Astrocyte of the cerebellum (primary cell): ENCODE measurements around the gene SLC27A5.

Source experiments
- DNase-seq: peaks from one replicate; pipeline ENCODE4 v3.0.0-alpha.2; 2011; ENCODE audit warnings: low read depth
- H3K4me3 ChIP-seq: 2 replicates; pipeline ENCODE4 v1.5.1; 2011; ENCODE audit warnings: mild to moderate bottlenecking, low read depth, low read length, moderate library complexity
- in situ Hi-C: cut with HindIII; loops from 2 replicates; pipeline ENCODE4 v1.10.0; 2017; ENCODE audit warnings: low sequenced_read_pairs
- TF ChIP-seq, protein P1 (sequence below): IDR thresholded peaks from 2 replicates; pipeline ENCODE4 v1.5.1; 2012; ENCODE audit warnings: low read length, low read depth, moderate library complexity, mild to moderate bottlenecking; ENCODE audit errors: missing control alignments

SLC27A5 gene, protein sequence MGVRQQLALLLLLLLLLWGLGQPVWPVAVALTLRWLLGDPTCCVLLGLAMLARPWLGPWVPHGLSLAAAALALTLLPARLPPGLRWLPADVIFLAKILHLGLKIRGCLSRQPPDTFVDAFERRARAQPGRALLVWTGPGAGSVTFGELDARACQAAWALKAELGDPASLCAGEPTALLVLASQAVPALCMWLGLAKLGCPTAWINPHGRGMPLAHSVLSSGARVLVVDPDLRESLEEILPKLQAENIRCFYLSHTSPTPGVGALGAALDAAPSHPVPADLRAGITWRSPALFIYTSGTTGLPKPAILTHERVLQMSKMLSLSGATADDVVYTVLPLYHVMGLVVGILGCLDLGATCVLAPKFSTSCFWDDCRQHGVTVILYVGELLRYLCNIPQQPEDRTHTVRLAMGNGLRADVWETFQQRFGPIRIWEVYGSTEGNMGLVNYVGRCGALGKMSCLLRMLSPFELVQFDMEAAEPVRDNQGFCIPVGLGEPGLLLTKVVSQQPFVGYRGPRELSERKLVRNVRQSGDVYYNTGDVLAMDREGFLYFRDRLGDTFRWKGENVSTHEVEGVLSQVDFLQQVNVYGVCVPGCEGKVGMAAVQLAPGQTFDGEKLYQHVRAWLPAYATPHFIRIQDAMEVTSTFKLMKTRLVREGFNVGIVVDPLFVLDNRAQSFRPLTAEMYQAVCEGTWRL

DNA sequence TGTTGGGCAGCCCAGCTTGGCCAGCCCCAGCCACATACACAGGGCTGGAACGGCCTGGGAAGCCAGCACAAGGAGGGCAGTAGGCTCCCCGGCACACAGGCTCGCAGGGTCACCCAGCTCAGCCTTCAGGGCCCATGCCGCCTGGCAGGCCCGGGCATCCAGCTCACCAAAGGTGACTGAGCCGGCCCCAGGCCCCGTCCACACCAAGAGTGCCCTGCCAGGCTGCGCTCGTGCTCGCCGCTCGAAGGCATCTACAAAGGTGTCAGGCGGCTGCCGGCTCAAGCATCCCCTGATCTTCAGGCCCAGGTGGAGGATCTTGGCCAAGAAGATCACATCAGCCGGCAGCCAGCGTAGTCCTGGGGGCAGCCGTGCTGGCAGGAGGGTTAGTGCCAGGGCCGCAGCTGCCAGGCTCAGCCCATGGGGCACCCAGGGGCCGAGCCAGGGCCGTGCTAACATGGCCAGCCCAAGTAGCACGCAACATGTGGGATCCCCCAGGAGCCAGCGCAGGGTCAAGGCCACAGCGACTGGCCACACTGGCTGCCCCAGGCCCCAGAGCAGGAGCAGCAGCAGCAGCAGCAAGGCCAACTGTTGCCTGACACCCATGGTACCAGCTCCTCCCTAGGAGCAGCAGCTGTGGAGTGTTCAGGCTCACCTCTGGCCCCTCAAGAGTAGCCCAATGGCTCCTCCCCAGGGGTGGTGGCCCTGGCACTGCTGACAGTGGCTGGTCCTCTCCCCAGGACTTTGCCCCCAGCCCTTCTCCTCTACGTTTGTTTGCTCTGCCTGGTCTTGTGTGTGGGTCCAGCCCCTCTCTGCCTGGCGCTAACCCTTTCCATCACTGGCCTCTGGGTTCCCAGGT is at the start of gene SLC27A5:
SLC27A5 (minus strand) TSS at position 640 of the 856 bp plus-strand sequence; CDS start at position 603, 37 bp downstream.
- no peak for DNase-seq

DNA sequence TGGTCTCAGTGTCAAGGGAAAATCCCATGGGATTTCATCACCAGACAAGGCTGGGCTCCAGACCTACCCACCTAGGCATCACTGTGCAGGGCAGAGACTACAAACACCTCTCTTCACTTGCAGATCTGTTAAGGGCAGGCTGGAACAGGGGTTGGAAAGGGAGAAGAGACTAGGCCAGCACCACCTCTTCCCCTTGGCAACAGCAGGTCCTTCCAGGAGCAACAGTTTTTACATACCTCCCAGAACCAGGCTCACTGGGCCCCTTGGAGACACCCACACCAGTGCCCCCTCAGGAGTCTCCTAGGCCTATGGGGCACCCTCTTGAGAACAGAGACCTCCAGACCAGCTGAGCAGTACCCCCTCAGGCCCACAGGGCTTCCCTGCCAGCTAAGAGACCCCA is 49.1 kb upstream of the SLC27A5 start:
- in situ Hi-C loops: no loop called here
- DNase-seq: no peak

More for the DNA sequence above, at the start of gene SLC27A5:
- H3K4me3 ChIP-seq: no peak within 1 kb of the TSS
- in situ Hi-C loops: no loop called here
- TF ChIP-seq, protein P1, sequence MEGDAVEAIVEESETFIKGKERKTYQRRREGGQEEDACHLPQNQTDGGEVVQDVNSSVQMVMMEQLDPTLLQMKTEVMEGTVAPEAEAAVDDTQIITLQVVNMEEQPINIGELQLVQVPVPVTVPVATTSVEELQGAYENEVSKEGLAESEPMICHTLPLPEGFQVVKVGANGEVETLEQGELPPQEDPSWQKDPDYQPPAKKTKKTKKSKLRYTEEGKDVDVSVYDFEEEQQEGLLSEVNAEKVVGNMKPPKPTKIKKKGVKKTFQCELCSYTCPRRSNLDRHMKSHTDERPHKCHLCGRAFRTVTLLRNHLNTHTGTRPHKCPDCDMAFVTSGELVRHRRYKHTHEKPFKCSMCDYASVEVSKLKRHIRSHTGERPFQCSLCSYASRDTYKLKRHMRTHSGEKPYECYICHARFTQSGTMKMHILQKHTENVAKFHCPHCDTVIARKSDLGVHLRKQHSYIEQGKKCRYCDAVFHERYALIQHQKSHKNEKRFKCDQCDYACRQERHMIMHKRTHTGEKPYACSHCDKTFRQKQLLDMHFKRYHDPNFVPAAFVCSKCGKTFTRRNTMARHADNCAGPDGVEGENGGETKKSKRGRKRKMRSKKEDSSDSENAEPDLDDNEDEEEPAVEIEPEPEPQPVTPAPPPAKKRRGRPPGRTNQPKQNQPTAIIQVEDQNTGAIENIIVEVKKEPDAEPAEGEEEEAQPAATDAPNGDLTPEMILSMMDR: no peak

DNA sequence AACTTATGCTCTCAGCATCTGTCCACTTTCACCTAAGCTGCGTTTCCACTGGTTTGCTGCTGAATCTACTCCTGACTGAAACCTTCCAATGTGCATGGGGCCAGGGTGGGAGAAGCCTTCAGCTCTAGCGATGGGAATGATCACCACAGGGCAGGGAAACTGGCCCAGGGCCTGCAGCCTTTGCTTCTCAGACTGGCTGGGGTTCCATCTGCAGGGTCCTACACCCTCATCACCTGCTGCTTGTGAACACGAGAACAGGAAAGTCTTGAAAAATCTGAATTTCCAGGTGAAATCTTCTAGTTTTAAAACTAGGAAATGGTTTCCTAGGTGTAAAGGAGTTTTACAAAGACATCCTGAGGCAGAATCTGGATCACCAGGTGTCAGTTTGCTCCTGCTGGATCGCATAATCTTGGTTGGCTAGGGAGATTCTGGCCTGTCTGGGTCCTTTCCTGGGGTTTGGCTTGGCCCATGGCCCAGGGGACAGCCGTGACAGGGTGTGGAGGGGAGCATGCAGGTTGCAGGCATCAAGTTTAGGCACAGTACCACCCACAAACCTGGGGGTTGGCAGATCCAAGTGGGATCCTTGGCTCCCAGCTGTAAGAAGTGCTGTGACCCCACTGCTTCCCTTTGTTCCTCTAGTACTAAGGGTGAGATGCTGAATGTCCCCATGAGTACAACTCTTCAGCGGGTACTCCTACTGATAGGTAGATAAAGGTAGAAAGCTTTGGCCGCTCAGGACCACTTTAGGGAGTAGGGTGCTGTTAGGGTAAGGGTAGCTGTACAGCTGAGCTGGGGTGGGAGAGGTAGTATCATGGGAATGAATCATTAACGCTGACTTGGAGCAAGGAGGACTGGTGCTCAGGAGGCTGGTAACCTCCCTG is 48.5 kb upstream of the SLC27A5 start:
- H3K4me3 ChIP-seq: peak overlapping the region; percentile 78
- TF ChIP-seq, protein P1: no peak
- in situ Hi-C loops: no loop called here
- no peak for DNase-seq

More for the DNA sequence above, 49.1 kb upstream of the SLC27A5 start:
- TF ChIP-seq, protein P1: no peak
- H3K4me3 ChIP-seq: no peak overlapping the region

DNA sequence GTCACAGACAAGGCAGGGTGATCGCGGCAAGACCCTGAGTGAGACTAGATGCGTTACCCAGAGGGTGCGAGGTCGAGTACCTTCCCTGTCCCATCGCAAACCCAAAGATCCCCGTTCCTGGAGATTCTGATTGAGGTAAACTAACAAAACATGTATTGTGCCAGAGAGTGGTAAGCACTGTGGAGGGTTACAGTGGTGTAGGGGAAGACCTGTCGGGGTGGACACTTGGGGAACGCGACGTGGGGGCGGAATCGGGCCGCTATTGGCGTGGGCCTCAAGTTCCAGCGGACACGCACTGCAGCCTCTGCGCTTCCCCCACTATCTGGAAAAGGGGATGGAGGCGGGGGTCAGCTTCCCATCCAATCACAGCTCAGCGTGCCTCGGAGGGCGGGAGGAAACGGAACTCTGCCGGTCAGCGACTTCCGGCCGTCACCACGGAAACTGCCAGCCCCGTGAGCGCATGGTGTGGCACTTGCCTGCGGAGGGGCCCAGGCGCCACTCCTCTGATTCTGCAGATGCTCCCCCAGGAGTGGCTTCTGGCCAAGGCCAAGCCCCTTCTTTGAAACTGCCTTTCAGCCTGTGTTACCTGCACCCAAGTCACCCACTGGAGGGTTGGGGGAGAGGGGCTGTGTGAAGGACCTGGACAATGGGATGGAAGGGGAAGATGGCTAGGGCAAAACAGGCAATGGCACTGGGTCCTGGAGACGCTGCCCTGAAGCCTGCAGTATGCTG is 47.6 kb upstream of the SLC27A5 start:
- DNase-seq: peak; percentile 60
- TF ChIP-seq, protein P1: no peak
- in situ Hi-C loops: no loop called here
- peak overlapping the region; percentile 78 for H3K4me3 ChIP-seq

DNA sequence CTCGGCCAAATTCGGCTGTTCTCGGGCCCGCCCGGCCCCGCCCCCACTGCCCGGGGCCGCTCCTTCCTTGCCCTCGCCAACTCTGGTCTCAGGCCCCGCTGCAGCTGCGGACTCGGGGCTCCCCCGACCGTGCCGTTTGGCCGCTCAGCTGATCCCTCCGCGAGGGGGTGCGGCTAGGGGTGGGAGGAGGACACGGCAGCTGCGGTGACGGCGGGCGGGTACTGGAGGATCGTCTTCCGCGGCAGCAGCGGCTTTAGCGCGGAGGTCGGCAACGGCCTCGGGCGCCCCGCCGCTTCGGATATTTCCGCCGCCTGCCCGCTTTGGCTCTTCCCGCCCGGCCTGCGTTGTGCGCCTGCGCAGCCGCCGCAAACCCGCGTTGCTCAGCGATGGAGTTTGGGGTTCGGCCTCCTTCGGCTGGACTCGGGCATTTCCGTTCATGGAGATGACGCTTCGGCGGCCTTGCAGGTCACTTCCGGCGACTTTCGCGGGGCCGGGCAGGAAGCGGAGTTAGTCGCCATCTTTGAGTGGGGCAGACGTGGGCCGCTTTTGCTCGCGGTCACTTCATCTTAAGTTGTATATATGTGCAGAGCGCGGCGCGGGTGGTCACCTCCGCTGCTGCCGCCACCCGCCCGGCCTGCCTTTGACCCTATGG is 47.0 kb upstream of the SLC27A5 start:
- TF ChIP-seq, protein P1: no peak
- DNase-seq: peak; percentile 97
- in situ Hi-C loops: no loop called here
- peak overlapping the region; percentile 78 for H3K4me3 ChIP-seq
